ENCODE measurements around the gene AGAP3.

GRCh38 chr7:151099486-151100211, 13.4 kb downstream of the AGAP3 start:
- TF ChIP-seq POLR2A (IDR thresholded peaks at IDR 0.05; ENCODE audit: low read length) (no peak), GATA1 (IDR thresholded peaks at IDR 0.05; ENCODE audit: low read depth, low read length) (no peak)

All from erythroblast (primary cell).